HCT116 (cell line): ENCODE data around the gene PTPRS. TPM values are rescaled to one million over a fixed set of nuclear protein-coding genes. Genes with fewer than 3 reads are reported as not detected.

Experiments used
- ATAC-seq: fragments of 200-7000 bp; cut with Tn5 transposase; 2 replicates; pipeline ENCODE4 v1.9.1; 2020; ENCODE audit warnings: mild to moderate bottlenecking, moderate library complexity
- BruUV-seq: library from RNA; stranded (reverse); fragments of 400-500 nt; replicated peaks from 2 replicates; lab custom pipeline; 2021; lab: Mats Ljungman, UMichigan
- CTCF ChIA-PET: fragments of 300-600 bp; sonication (Branson Sonifier 250); formaldehyde crosslinking; loops from one replicate; lab custom pipeline; 2021; ENCODE audit warnings: antibody characterized with exemption; lab: Charles Lee
- POLR2A ChIA-PET: fragments of 300-600, 350-600 bp; sonication (Branson Sonifier 250); formaldehyde crosslinking; loops from one replicate; lab custom pipeline; 2021; ENCODE audit warnings: antibody characterized with exemption; lab: Charles Lee
- RAD21 ChIA-PET, 2 experiments: fragments of 300-600 bp; sonication (Branson Sonifier 250); formaldehyde crosslinking; loops; one replicate each; lab custom pipeline; 2023; ENCODE audit warnings: low total read pairs in 2 of 2; ENCODE audit not compliant: uncharacterized antibody in 2 of 2, unreplicated experiment in 2 of 2, low non-redundant PET in 1 of 2; lab: Charles Lee
- DNase-seq: peaks from one replicate; pipeline ENCODE4 v3.0.0-alpha.2; 2010; ENCODE audit warnings: low read depth, low spot score
- H2AFZ ChIP-seq: fragments of 200-600 bp; shearing (Covaris generic), sonication (generic); 2 replicates; pipeline ENCODE4 v1.6.1; 2017; ENCODE audit warnings: low read depth, mixed run types, mixed read lengths, antibody characterized with exemption, low read length; ENCODE audit not compliant: poor library complexity, severe bottlenecking
- H3K27ac ChIP-seq: 2 replicates; pipeline ENCODE4 v1.5.1; 2012; ENCODE audit warnings: low read depth, low read length
- H3K27me3 ChIP-seq: fragments of 200-600 bp; sonication (generic); 2 replicates; pipeline ENCODE4 v1.6.1; 2016; ENCODE audit warnings: mixed run types, low read length, mixed read lengths; ENCODE audit not compliant: insufficient read depth
- H3K36me3 ChIP-seq, 2 experiments: fragments of 200-500 bp in 1 of 2; fragments of 200-600 bp in 1 of 2; sonication (Bioruptor generic) in 1 of 2; sonication (generic) in 1 of 2; 2 replicates each; pipeline versions ENCODE4 v1.5.1 to v1.6.1; 2014 to 2016; ENCODE audit warnings: low read length in 2 of 2, inconsistent platforms in 1 of 2, mixed read lengths in 1 of 2, mixed run types in 1 of 2; ENCODE audit not compliant: insufficient read depth in 2 of 2, control insufficient read depth in 1 of 2
- H3K4me1 ChIP-seq, 2 experiments: fragments of 200-600 bp in 1 of 2; sonication (generic) in 1 of 2; 2 replicates each; pipeline versions ENCODE4 v1.5.1 to v1.6.1; 2012 to 2017; ENCODE audit warnings: low read length in 2 of 2, inconsistent platforms in 1 of 2, mild to moderate bottlenecking in 1 of 2, mixed read lengths in 1 of 2, mixed run types in 1 of 2, moderate library complexity in 1 of 2; ENCODE audit not compliant: insufficient read depth in 2 of 2, control insufficient read depth in 1 of 2
- H3K4me2 ChIP-seq: fragments of 200-600 bp; sonication (generic); 2 replicates; pipeline ENCODE4 v1.6.1; 2017; ENCODE audit warnings: mixed run types, low read length, mixed read lengths
- H3K4me3 ChIP-seq, 2 experiments: fragments of 200-600 bp in 1 of 2; sonication (generic) in 1 of 2; replicated peaks in 1 of 2; 2 replicates each; pipeline ENCODE4 v1.5.1; 2011 to 2016; ENCODE audit warnings: low read length in 2 of 2, control low read depth in 1 of 2, low read depth in 1 of 2, mild to moderate bottlenecking in 1 of 2, mixed read lengths in 1 of 2, mixed run types in 1 of 2
- H3K79me2 ChIP-seq: fragments of 200-600 bp; sonication (generic); 2 replicates; pipeline ENCODE4 v1.6.1; 2017; ENCODE audit warnings: mild to moderate bottlenecking, mixed run types, low read length, moderate library complexity, mixed read lengths; ENCODE audit not compliant: insufficient read depth
- H3K9ac ChIP-seq: fragments of 200-600 bp; sonication (generic); 2 replicates; pipeline ENCODE4 v1.6.1; 2016; ENCODE audit warnings: low read length, mixed read lengths
- H3K9me2 ChIP-seq: fragments of 200-600 bp; sonication (generic), shearing (Covaris generic); 2 replicates; pipeline ENCODE4 v1.6.1; 2017; ENCODE audit warnings: mixed run types, mild to moderate bottlenecking, moderate library complexity; ENCODE audit not compliant: insufficient read depth
- H3K9me3 ChIP-seq, 2 experiments: fragments of 200-500 bp in 1 of 2; fragments of 200-600 bp in 1 of 2; sonication (Bioruptor generic) in 1 of 2; sonication (generic) in 1 of 2; 2 replicates each; pipeline ENCODE4 v1.6.1; 2014 to 2017; ENCODE audit warnings: low read length in 2 of 2, mixed read lengths in 2 of 2, inconsistent platforms in 1 of 2, low read depth in 1 of 2, mild to moderate bottlenecking in 1 of 2, mixed run types in 1 of 2, moderate library complexity in 1 of 2; ENCODE audit not compliant: control insufficient read depth in 1 of 2, insufficient read depth in 1 of 2
- H4K20me1 ChIP-seq: fragments of 200-600 bp; sonication (generic), shearing (Covaris generic); 2 replicates; pipeline ENCODE4 v1.6.1; 2017; ENCODE audit warnings: mixed run types, mild to moderate bottlenecking, moderate library complexity; ENCODE audit not compliant: insufficient read depth
- ATF3 ChIP-seq: IDR thresholded peaks from 2 replicates; pipeline ENCODE4 v1.6.1; 2012
- EGR1 ChIP-seq: IDR thresholded peaks from 2 replicates; pipeline ENCODE4 v1.6.1; 2012; ENCODE audit warnings: low read depth
- ELF1 ChIP-seq: IDR thresholded peaks from 2 replicates; pipeline ENCODE4 v1.6.1; 2012; ENCODE audit warnings: low read depth, borderline replicate concordance
- EZH2 ChIP-seq: fragments of 200-600 bp; sonication (generic); IDR thresholded peaks from 2 replicates; pipeline ENCODE4 v1.6.1; 2017; ENCODE audit warnings: antibody characterized with exemption, mixed run types
- POLR2A ChIP-seq: IDR thresholded peaks from 2 replicates; pipeline ENCODE4 v1.7.0; 2011; ENCODE audit warnings: borderline replicate concordance; ENCODE audit not compliant: insufficient read depth, insufficient read length; ENCODE audit errors: extremely low read depth
- POLR2AphosphoS5 ChIP-seq: IDR thresholded peaks from 2 replicates; pipeline ENCODE4 v1.6.1; 2011; ENCODE audit warnings: mild to moderate bottlenecking, low read depth, low read length, moderate library complexity
- TCF7L2 ChIP-seq: IDR thresholded peaks from 2 replicates; pipeline ENCODE4 v1.7.0; 2011; ENCODE audit warnings: borderline replicate concordance, inconsistent platforms; ENCODE audit not compliant: insufficient read depth, insufficient read length; ENCODE audit errors: extremely low read depth
- YY1 ChIP-seq: IDR thresholded peaks from 2 replicates; pipeline ENCODE4 v1.6.1; 2011; ENCODE audit warnings: low read length, low read depth, moderate library complexity, mild to moderate bottlenecking; ENCODE audit not compliant: insufficient replicate concordance; ENCODE audit errors: extremely low read depth
- ZFX ChIP-seq: fragments of 450-650 bp; IDR thresholded peaks from 2 replicates; pipeline ENCODE4 v1.6.1; 2017
- intact Hi-C: fragments of 100-400 bp; cut with micrococcal nuclease; formaldehyde crosslinking; loops from 2 replicates; pipeline ENCODE4 v1.10.0; 2022
- total RNA-seq: library from RNA; stranded (reverse); gene quantifications from one replicate; pipeline ENCODE4 v1.2.1, GENCODE V29; 2021; ENCODE audit not compliant: unreplicated experiment

PTPRS gene
- total RNA-seq, 1 experiment from 2014 or later, result 123 TPM

GRCh38 chr19:5291588-5292193 lies 48.9 kb downstream of the PTPRS start:
- H3K27ac ChIP-seq, result no peak overlapping the region; the same call in 1 of the 2 replicates
- no peaks in the 10 kb centered on the region for H3K36me3 ChIP-seq
- no peaks in the 10 kb centered on the region for H3K9me3 ChIP-seq
- ATAC-seq, result no peak
- BruUV-seq, result no TSS peak
- H3K4me2 ChIP-seq, result peak overlapping the region; percentile 93
- no peak overlapping the region for H2AFZ ChIP-seq
- ChIA-PET RAD21 (no interaction called here), CTCF (no interaction called here), POLR2A (interaction anchor here (2.1 kb wide), 1 partner anchor 17 kb away, joined by 18 read pairs; no protein-coding TSS in a partner anchor)
- peaks cover 3 to 16% of the 10 kb centered on the region in 2 experiments; a peak in 3 of 4 replicates for H3K4me1 ChIP-seq
- peaks cover 43% of the 10 kb centered on the region for H3K79me2 ChIP-seq
- H3K9me2 ChIP-seq, result no peaks in the 10 kb centered on the region
- H3K9ac ChIP-seq, result peak overlapping the region; percentile 76
- intact Hi-C loops, result no loop called here
- no peaks in the 10 kb centered on the region for H4K20me1 ChIP-seq
- no peaks in the 10 kb centered on the region for H3K27me3 ChIP-seq
- DNase-seq, result no peak
- TF ChIP-seq POLR2AphosphoS5 (no peak), TCF7L2 (no peak), ZFX (no peak), ELF1 (no peak), EGR1 (no peak), EZH2 (no peak), POLR2A (no peak), YY1 (no peak), ATF3 (no peak)
- H3K4me3 ChIP-seq, result peak overlapping the region; percentile 57 to 69

Other genes starting within 250 kb of the PTPRS start
- not detected for gene ZNRF4, start 114.6 kb upstream of the PTPRS start, total RNA-seq
- gene TINCR, start 227.1 kb upstream of the PTPRS start, total RNA-seq, result 6.1 TPM